ENCODE measurements around the gene CA5B.
"Not testable (repeated sequence)": the region's sequence is repeated elsewhere in the genome, so short reads cannot be mapped to it uniquely, and the experiment has no call there.

The CA5B gene

GRCh38 chrX:15813416-15813815, 75.3 kb downstream of the CA5B start:
- Histone ChIP-seq H3K36me3 (ENCODE audit: control insufficient read depth in 1 of 2, insufficient read depth in 2 of 2, low read length in 2 of 2) (peaks cover 0 to 30% of the 10 kb centered on the region in 2 donors), H3K4me1 (ENCODE audit: control insufficient read depth in 1 of 2, insufficient read depth in 2 of 2, low read length in 2 of 2) (no peaks in the 10 kb centered on the region), H3K27me3 (ENCODE audit: control insufficient read depth in 1 of 2, insufficient read depth in 2 of 2, low read length in 2 of 2) (no peaks in the 10 kb centered on the region), H3K9ac (ENCODE audit: low read depth in 1 of 2, low read length in 2 of 2) (no peak overlapping the region), H3K9me3 (ENCODE audit: control insufficient read depth in 1 of 2, low read length in 2 of 2) (no peaks in the 10 kb centered on the region), H3K27ac (ENCODE audit: low read depth, low read length) (no peak overlapping the region), H3K4me3 (ENCODE audit: low read depth in 1 of 2, low read length in 2 of 2) (no peak overlapping the region)

GRCh38 chrX:15814771-15815365, 76.8 kb downstream of the CA5B start:
- H3K9ac ChIP-seq (ENCODE audit: low read depth in 1 of 2, low read length in 2 of 2): no peak overlapping the region
- H3K36me3 ChIP-seq (ENCODE audit: control insufficient read depth in 1 of 2, insufficient read depth in 2 of 2, low read length in 2 of 2): peaks cover 2 to 24% of the 10 kb centered on the region in 2 donors
- H3K27me3 ChIP-seq (ENCODE audit: control insufficient read depth in 1 of 2, insufficient read depth in 2 of 2, low read length in 2 of 2): no peaks in the 10 kb centered on the region
- H3K4me1 ChIP-seq (ENCODE audit: control insufficient read depth in 1 of 2, insufficient read depth in 2 of 2, low read length in 2 of 2): no peaks in the 10 kb centered on the region
- H3K27ac ChIP-seq (ENCODE audit: low read depth, low read length): no peak overlapping the region
- no peak overlapping the region for H3K4me3 ChIP-seq (ENCODE audit: low read depth in 1 of 2, low read length in 2 of 2)
- no peaks in the 10 kb centered on the region for H3K9me3 ChIP-seq (ENCODE audit: control insufficient read depth in 1 of 2, low read length in 2 of 2)

- Histone ChIP-seq H3K27ac (ENCODE audit: low read depth, low read length) (no peak overlapping the region), H3K27me3 (ENCODE audit: control insufficient read depth in 1 of 2, insufficient read depth in 2 of 2, low read length in 2 of 2) (no peaks in the 10 kb centered on the region), H3K36me3 (ENCODE audit: control insufficient read depth in 1 of 2, insufficient read depth in 2 of 2, low read length in 2 of 2) (peaks cover 12 to 31% of the 10 kb centered on the region in 2 donors), H3K4me3 (ENCODE audit: low read depth in 1 of 2, low read length in 2 of 2) (no peak overlapping the region), H3K4me1 (ENCODE audit: control insufficient read depth in 1 of 2, insufficient read depth in 2 of 2, low read length in 2 of 2) (no peaks in the 10 kb centered on the region), H3K9ac (ENCODE audit: low read depth in 1 of 2, low read length in 2 of 2) (no peak overlapping the region), H3K9me3 (ENCODE audit: control insufficient read depth in 1 of 2, low read length in 2 of 2) (no peaks in the 10 kb centered on the region)
Measured at GRCh38 chrX:15815779-15816437, 77.8 kb downstream of the CA5B start.

- Histone ChIP-seq H3K36me3 (ENCODE audit: control insufficient read depth in 1 of 2, insufficient read depth in 2 of 2, low read length in 2 of 2) (peaks cover 12 to 34% of the 10 kb centered on the region in 2 donors), H3K9ac (ENCODE audit: low read depth in 1 of 2, low read length in 2 of 2) (no peak overlapping the region), H3K4me1 (ENCODE audit: control insufficient read depth in 1 of 2, insufficient read depth in 2 of 2, low read length in 2 of 2) (no peaks in the 10 kb centered on the region), H3K9me3 (ENCODE audit: control insufficient read depth in 1 of 2, low read length in 2 of 2) (no peaks in the 10 kb centered on the region), H3K27me3 (ENCODE audit: control insufficient read depth in 1 of 2, insufficient read depth in 2 of 2, low read length in 2 of 2) (no peaks in the 10 kb centered on the region), H3K27ac (ENCODE audit: low read depth, low read length) (no peak overlapping the region), H3K4me3 (ENCODE audit: low read depth in 1 of 2, low read length in 2 of 2) (no peak overlapping the region)
Measured at GRCh38 chrX:15816438-15816809, 78.4 kb downstream of the CA5B start.

GRCh38 chrX:15816886-15817285, 78.8 kb downstream of the CA5B start:
- Histone ChIP-seq H3K27me3 (ENCODE audit: control insufficient read depth in 1 of 2, insufficient read depth in 2 of 2, low read length in 2 of 2) (no peaks in the 10 kb centered on the region), H3K4me1 (ENCODE audit: control insufficient read depth in 1 of 2, insufficient read depth in 2 of 2, low read length in 2 of 2) (no peaks in the 10 kb centered on the region), H3K9ac (ENCODE audit: low read depth in 1 of 2, low read length in 2 of 2) (no peak overlapping the region), H3K4me3 (ENCODE audit: low read depth in 1 of 2, low read length in 2 of 2) (no peak overlapping the region), H3K36me3 (ENCODE audit: control insufficient read depth in 1 of 2, insufficient read depth in 2 of 2, low read length in 2 of 2) (peaks cover 12 to 34% of the 10 kb centered on the region in 2 donors), H3K27ac (ENCODE audit: low read depth, low read length) (no peak overlapping the region), H3K9me3 (ENCODE audit: control insufficient read depth in 1 of 2, low read length in 2 of 2) (no peaks in the 10 kb centered on the region)

- H3K4me1 ChIP-seq (ENCODE audit: control insufficient read depth in 1 of 2, insufficient read depth in 2 of 2, low read length in 2 of 2): peaks cover 0 to under 1% of the 10 kb centered on the region in 2 donors
- H3K36me3 ChIP-seq (ENCODE audit: control insufficient read depth in 1 of 2, insufficient read depth in 2 of 2, low read length in 2 of 2): peaks cover 12 to 32% of the 10 kb centered on the region in 2 donors
- no peak overlapping the region for H3K9ac ChIP-seq (ENCODE audit: low read depth in 1 of 2, low read length in 2 of 2)
- no peak overlapping the region for H3K27ac ChIP-seq (ENCODE audit: low read depth, low read length)
- H3K4me3 ChIP-seq (ENCODE audit: low read depth in 1 of 2, low read length in 2 of 2): no peak overlapping the region
- no peaks in the 10 kb centered on the region for H3K9me3 ChIP-seq (ENCODE audit: control insufficient read depth in 1 of 2, low read length in 2 of 2)
- no peaks in the 10 kb centered on the region for H3K27me3 ChIP-seq (ENCODE audit: control insufficient read depth in 1 of 2, insufficient read depth in 2 of 2, low read length in 2 of 2)
Measured at GRCh38 chrX:15820106-15821073, 82.3 kb downstream of the CA5B start.

GRCh38 chrX:15822922-15823321, 84.9 kb downstream of the CA5B start:
- H3K4me1 ChIP-seq (ENCODE audit: control insufficient read depth in 1 of 2, insufficient read depth in 2 of 2, low read length in 2 of 2): peaks cover 0 to 4% of the 10 kb centered on the region in 2 donors
- H3K27ac ChIP-seq (ENCODE audit: low read depth, low read length): no peak overlapping the region

GRCh38 chrX:15825936-15826335, 87.9 kb downstream of the CA5B start:
- peaks cover 0 to 4% of the 10 kb centered on the region in 2 donors for H3K4me1 ChIP-seq (ENCODE audit: control insufficient read depth in 1 of 2, insufficient read depth in 2 of 2, low read length in 2 of 2)
- no peaks in the 10 kb centered on the region for H3K9me3 ChIP-seq (ENCODE audit: control insufficient read depth in 1 of 2, low read length in 2 of 2)
- H3K27ac ChIP-seq (ENCODE audit: low read depth, low read length): no peak overlapping the region
- H3K4me3 ChIP-seq (ENCODE audit: low read depth in 1 of 2, low read length in 2 of 2): no peak overlapping the region
- no peaks in the 10 kb centered on the region for H3K27me3 ChIP-seq (ENCODE audit: control insufficient read depth in 1 of 2, insufficient read depth in 2 of 2, low read length in 2 of 2)
- H3K9ac ChIP-seq (ENCODE audit: low read depth in 1 of 2, low read length in 2 of 2): no peak overlapping the region
- H3K36me3 ChIP-seq (ENCODE audit: control insufficient read depth in 1 of 2, insufficient read depth in 2 of 2, low read length in 2 of 2): peaks cover 0 to 19% of the 10 kb centered on the region in 2 donors

More at GRCh38 chrX:15822922-15823321, 84.9 kb downstream of the CA5B start:
- Histone ChIP-seq H3K9me3 (ENCODE audit: control insufficient read depth in 1 of 2, low read length in 2 of 2) (no peaks in the 10 kb centered on the region), H3K36me3 (ENCODE audit: control insufficient read depth in 1 of 2, insufficient read depth in 2 of 2, low read length in 2 of 2) (peaks cover 12 to 27% of the 10 kb centered on the region in 2 donors), H3K4me3 (ENCODE audit: low read depth in 1 of 2, low read length in 2 of 2) (no peak overlapping the region), H3K9ac (ENCODE audit: low read depth in 1 of 2, low read length in 2 of 2) (no peak overlapping the region), H3K27me3 (ENCODE audit: control insufficient read depth in 1 of 2, insufficient read depth in 2 of 2, low read length in 2 of 2) (no peaks in the 10 kb centered on the region)

- no peaks in the 10 kb centered on the region for H3K27me3 ChIP-seq (ENCODE audit: control insufficient read depth in 1 of 2, insufficient read depth in 2 of 2, low read length in 2 of 2)
- H3K36me3 ChIP-seq (ENCODE audit: control insufficient read depth in 1 of 2, insufficient read depth in 2 of 2, low read length in 2 of 2): peaks cover 0 to 6% of the 10 kb centered on the region in 2 donors
- H3K9me3 ChIP-seq (ENCODE audit: control insufficient read depth in 1 of 2, low read length in 2 of 2): no peaks in the 10 kb centered on the region
- H3K4me3 ChIP-seq (ENCODE audit: low read depth in 1 of 2, low read length in 2 of 2): no peak overlapping the region
- H3K9ac ChIP-seq (ENCODE audit: low read depth in 1 of 2, low read length in 2 of 2): no peak overlapping the region
- no peak overlapping the region for H3K27ac ChIP-seq (ENCODE audit: low read depth, low read length)
- peaks cover 0 to 4% of the 10 kb centered on the region in 2 donors for H3K4me1 ChIP-seq (ENCODE audit: control insufficient read depth in 1 of 2, insufficient read depth in 2 of 2, low read length in 2 of 2)
Measured at GRCh38 chrX:15829217-15829616, 91.1 kb downstream of the CA5B start.

GRCh38 chrX:15831347-15831746, 93.3 kb downstream of the CA5B start:
- not testable (repeated sequence) for H3K36me3 ChIP-seq (ENCODE audit: control insufficient read depth in 1 of 2, insufficient read depth in 2 of 2, low read length in 2 of 2); H3K4me3 ChIP-seq (ENCODE audit: low read depth in 1 of 2, low read length in 2 of 2); H3K27me3 ChIP-seq (ENCODE audit: control insufficient read depth in 1 of 2, insufficient read depth in 2 of 2, low read length in 2 of 2); H3K9me3 ChIP-seq (ENCODE audit: control insufficient read depth in 1 of 2, low read length in 2 of 2); H3K9ac ChIP-seq (ENCODE audit: low read depth in 1 of 2, low read length in 2 of 2); H3K4me1 ChIP-seq (ENCODE audit: control insufficient read depth in 1 of 2, insufficient read depth in 2 of 2, low read length in 2 of 2); H3K27ac ChIP-seq (ENCODE audit: low read depth, low read length)
